ENCODE data around the gene PRG3. TPM values are rescaled to one million over a fixed set of nuclear protein-coding genes. Genes with fewer than 3 reads are reported as not detected.

The PRG3 gene
- polyA plus RNA-seq, 3 donors: not detected

DNA sequence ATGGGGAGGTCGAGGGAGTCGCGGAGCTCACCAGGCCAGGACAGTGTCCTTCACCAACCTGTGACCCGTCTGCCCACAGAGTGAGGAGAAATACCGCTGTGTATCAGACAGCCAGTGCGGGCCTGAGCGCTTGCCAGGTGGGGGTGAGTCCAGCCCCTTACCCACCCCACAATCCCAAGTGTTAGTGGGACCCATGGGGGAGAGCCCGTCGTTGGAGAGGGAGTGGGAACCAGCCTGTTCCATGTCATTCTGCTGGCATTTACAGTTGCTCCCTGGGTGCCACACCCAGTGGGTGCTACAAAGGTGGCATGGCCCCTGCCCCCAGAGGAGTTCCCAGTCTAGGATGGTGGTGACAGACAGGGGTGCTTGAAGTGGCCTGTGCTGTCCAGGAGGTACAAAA, 33.6 kb downstream of the PRG3 start:
- no peak overlapping the region for H3K4me3 Mint-ChIP-seq
- peaks cover 8% of the 10 kb centered on the region for H3K4me1 Mint-ChIP-seq
- no peaks in the 10 kb centered on the region for H3K36me3 ChIP-seq (replicated peaks in 1 of 2; ENCODE audit: control insufficient read depth in 1 of 2, insufficient read depth in 2 of 2, low read length in 2 of 2)
- DNase-seq: no peak
- no peaks in the 10 kb centered on the region for H3K27me3 ChIP-seq (ENCODE audit: control insufficient read depth in 2 of 2, insufficient read depth in 2 of 2, low read length in 2 of 2)
- H3K4me2 ChIP-seq (replicated peaks; ENCODE audit: extremely low read depth, low read length, poor library complexity, severe bottlenecking): no peak overlapping the region
- peaks cover 0 to 9% (median 4%) of the 10 kb centered on the region in 7 donors for H3K9me3 Mint-ChIP-seq
- H3K27ac ChIP-seq (ENCODE audit: low read depth in 1 of 2, low read length in 2 of 2): no peak overlapping the region
- H3K4me1 ChIP-seq (ENCODE audit: control insufficient read depth in 1 of 2, insufficient read depth in 2 of 2, low read length in 2 of 2): no peaks in the 10 kb centered on the region
- H3K79me2 ChIP-seq (ENCODE audit: insufficient read depth, low read length): no peaks in the 10 kb centered on the region
- no peak overlapping the region for H3K27ac Mint-ChIP-seq
- H3K9ac ChIP-seq (ENCODE audit: insufficient read depth, low read length, poor library complexity, severe bottlenecking): no peak overlapping the region
- peaks cover 0 to 5% (median 3%) of the 10 kb centered on the region in 3 donors for H3K27me3 Mint-ChIP-seq (ENCODE audit: low read depth in 3 of 3)
- intact Hi-C loops (cut with micrococcal nuclease): loop anchor here (5.0 kb wide), 3 partner anchors 135 to 295 kb away; no protein-coding TSS in a partner anchor
- H3K4me3 ChIP-seq (replicated peaks in 1 of 3; ENCODE audit: low read depth in 2 of 3, low read length in 3 of 3): no peak overlapping the region
- no peaks in the 10 kb centered on the region for H4K20me1 ChIP-seq (ENCODE audit: insufficient read depth, low read length)
- H3K9me3 ChIP-seq (replicated peaks in 1 of 2; ENCODE audit: control insufficient read depth in 1 of 2, insufficient read depth in 1 of 2, low read length in 2 of 2): no peaks in the 10 kb centered on the region
- H3K36me3 Mint-ChIP-seq: no peaks in the 10 kb centered on the region
- H2AFZ ChIP-seq (ENCODE audit: insufficient read depth, low read depth, low read length, poor library complexity, severe bottlenecking): no peak overlapping the region
- TF ChIP-seq, protein P1, sequence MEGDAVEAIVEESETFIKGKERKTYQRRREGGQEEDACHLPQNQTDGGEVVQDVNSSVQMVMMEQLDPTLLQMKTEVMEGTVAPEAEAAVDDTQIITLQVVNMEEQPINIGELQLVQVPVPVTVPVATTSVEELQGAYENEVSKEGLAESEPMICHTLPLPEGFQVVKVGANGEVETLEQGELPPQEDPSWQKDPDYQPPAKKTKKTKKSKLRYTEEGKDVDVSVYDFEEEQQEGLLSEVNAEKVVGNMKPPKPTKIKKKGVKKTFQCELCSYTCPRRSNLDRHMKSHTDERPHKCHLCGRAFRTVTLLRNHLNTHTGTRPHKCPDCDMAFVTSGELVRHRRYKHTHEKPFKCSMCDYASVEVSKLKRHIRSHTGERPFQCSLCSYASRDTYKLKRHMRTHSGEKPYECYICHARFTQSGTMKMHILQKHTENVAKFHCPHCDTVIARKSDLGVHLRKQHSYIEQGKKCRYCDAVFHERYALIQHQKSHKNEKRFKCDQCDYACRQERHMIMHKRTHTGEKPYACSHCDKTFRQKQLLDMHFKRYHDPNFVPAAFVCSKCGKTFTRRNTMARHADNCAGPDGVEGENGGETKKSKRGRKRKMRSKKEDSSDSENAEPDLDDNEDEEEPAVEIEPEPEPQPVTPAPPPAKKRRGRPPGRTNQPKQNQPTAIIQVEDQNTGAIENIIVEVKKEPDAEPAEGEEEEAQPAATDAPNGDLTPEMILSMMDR (IDR thresholded peaks at IDR 0.05): no peak
- 92% methylated on average over 4 of the region's 9 CpGs for WGBS (ENCODE audit: insufficient coverage)

DNA sequence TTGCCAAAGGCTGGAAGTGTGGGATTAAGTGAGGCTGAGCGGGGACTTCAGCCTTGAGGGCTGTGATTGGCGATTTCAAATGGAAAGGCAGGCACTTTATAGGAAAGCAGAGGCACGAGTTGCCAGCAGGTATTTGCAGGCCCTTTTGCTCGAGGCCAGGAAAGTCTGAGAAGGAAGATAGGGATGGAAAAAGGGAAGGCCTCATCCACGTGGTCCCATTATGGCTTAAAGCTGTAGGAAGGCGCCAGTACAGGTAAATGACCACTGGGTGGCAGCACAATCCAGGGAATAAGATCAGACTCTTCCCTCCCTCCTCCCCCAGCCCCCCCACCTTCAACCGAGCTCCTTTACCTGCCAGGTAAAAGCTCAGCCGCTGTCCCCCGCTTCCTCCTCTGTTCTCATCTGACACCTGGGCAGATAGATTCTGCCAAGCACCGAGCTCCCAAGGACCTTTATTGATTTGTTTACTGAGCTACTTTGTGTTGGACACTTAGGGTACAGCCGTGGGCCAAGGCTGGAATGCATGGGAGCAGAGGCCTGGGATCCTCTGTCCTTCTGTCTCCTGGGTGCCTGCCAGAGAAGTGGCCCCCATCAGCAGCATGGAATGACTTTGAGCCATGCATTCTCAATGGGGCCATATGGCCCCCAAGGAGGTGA, 35.3 kb downstream of the PRG3 start:
- peaks cover 0 to 2% (median 0%) of the 10 kb centered on the region in 7 donors for H3K9me3 Mint-ChIP-seq
- H4K20me1 ChIP-seq (ENCODE audit: insufficient read depth, low read length): no peaks in the 10 kb centered on the region
- no peaks in the 10 kb centered on the region for H3K4me1 ChIP-seq (ENCODE audit: control insufficient read depth in 1 of 2, insufficient read depth in 2 of 2, low read length in 2 of 2)
- H3K4me2 ChIP-seq (replicated peaks; ENCODE audit: extremely low read depth, low read length, poor library complexity, severe bottlenecking): no peak overlapping the region
- no peaks in the 10 kb centered on the region for H3K36me3 Mint-ChIP-seq
- 27% methylated on average over 7 of the region's 11 CpGs for WGBS (ENCODE audit: insufficient coverage)
- H3K27ac ChIP-seq (ENCODE audit: low read depth in 1 of 2, low read length in 2 of 2): no peak overlapping the region
- intact Hi-C loops (cut with micrococcal nuclease): loop anchor here (5.0 kb wide), 3 partner anchors 137 to 297 kb away; no protein-coding TSS in a partner anchor
- TF ChIP-seq, protein P1 (IDR thresholded peaks at IDR 0.05): peak; percentile 88
- DNase-seq: peak; percentile 49 to 77 (median 73)
- H3K4me3 Mint-ChIP-seq: no peak overlapping the region
- no peaks in the 10 kb centered on the region for H3K9me3 ChIP-seq (replicated peaks in 1 of 2; ENCODE audit: control insufficient read depth in 1 of 2, insufficient read depth in 1 of 2, low read length in 2 of 2)
- H3K79me2 ChIP-seq (ENCODE audit: insufficient read depth, low read length): no peaks in the 10 kb centered on the region
- peak overlapping the region in 1 of 7 donors; percentile 55 for H3K27ac Mint-ChIP-seq
- no peak overlapping the region for H3K4me3 ChIP-seq (replicated peaks in 1 of 3; ENCODE audit: low read depth in 2 of 3, low read length in 3 of 3)
- H2AFZ ChIP-seq (ENCODE audit: insufficient read depth, low read depth, low read length, poor library complexity, severe bottlenecking): no peak overlapping the region
- no peaks in the 10 kb centered on the region for H3K27me3 ChIP-seq (ENCODE audit: control insufficient read depth in 2 of 2, insufficient read depth in 2 of 2, low read length in 2 of 2)
- peaks cover 0 to 9% (median 4%) of the 10 kb centered on the region in 3 donors for H3K27me3 Mint-ChIP-seq (ENCODE audit: low read depth in 3 of 3)
- H3K36me3 ChIP-seq (replicated peaks in 1 of 2; ENCODE audit: control insufficient read depth in 1 of 2, insufficient read depth in 2 of 2, low read length in 2 of 2): no peaks in the 10 kb centered on the region
- no peak overlapping the region for H3K9ac ChIP-seq (ENCODE audit: insufficient read depth, low read length, poor library complexity, severe bottlenecking)
- H3K4me1 Mint-ChIP-seq: peaks cover 8% of the 10 kb centered on the region

All from CD14-positive monocyte (primary cell).